ENCODE data around the gene CLDN5. TPM values are rescaled to one million over a fixed set of nuclear protein-coding genes. Genes with fewer than 3 reads are reported as not detected.

The CLDN5 gene
- total and polyA plus RNA-seq, 2 of the 8 experiments (the other 6 are each of a cell fraction or from before 2014, with no cell fraction given): 1.2 to 1.6 TPM

DNA sequence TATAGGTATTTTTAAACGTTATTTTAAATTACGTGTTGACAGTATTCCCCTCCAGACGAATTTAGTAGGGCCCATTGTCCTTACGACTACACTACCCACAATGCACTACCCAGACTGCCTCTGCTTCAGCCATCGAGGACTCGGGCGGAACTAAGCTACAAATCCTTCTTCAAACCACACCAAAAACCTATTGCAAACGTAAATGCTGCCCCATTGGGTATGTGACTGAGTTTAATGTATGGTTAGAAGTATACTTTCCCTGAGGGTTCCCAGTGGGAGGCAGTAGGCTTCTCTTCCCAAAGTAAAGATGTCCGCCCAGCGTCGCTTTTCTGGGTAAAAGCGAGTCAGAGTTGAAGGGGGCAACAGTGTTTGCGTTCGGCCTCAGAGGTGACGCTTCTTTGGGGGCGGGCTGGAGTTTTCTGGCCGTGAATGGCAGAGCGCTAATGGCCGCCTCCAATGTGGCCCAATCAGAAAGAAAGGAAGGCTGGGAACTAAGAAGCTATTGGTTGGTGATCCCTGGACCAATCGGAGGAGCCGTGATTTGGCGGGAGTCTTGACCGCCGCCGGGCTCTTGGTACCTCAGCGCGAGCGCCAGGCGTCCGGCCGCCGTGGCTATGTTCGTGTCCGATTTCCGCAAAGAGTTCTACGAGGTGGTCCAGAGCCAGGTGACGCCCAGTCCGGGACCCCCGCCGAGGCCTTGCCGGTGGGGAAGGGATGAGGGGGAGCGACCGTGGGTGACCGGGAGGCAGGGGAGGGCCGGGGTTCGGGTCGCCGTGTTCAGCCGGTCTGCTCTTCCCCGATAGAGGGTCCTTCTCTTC lies 44.6 kb downstream of the CLDN5 start, which contains the start of gene CDC45 (continued):
- TF ChIP-seq, protein P1, sequence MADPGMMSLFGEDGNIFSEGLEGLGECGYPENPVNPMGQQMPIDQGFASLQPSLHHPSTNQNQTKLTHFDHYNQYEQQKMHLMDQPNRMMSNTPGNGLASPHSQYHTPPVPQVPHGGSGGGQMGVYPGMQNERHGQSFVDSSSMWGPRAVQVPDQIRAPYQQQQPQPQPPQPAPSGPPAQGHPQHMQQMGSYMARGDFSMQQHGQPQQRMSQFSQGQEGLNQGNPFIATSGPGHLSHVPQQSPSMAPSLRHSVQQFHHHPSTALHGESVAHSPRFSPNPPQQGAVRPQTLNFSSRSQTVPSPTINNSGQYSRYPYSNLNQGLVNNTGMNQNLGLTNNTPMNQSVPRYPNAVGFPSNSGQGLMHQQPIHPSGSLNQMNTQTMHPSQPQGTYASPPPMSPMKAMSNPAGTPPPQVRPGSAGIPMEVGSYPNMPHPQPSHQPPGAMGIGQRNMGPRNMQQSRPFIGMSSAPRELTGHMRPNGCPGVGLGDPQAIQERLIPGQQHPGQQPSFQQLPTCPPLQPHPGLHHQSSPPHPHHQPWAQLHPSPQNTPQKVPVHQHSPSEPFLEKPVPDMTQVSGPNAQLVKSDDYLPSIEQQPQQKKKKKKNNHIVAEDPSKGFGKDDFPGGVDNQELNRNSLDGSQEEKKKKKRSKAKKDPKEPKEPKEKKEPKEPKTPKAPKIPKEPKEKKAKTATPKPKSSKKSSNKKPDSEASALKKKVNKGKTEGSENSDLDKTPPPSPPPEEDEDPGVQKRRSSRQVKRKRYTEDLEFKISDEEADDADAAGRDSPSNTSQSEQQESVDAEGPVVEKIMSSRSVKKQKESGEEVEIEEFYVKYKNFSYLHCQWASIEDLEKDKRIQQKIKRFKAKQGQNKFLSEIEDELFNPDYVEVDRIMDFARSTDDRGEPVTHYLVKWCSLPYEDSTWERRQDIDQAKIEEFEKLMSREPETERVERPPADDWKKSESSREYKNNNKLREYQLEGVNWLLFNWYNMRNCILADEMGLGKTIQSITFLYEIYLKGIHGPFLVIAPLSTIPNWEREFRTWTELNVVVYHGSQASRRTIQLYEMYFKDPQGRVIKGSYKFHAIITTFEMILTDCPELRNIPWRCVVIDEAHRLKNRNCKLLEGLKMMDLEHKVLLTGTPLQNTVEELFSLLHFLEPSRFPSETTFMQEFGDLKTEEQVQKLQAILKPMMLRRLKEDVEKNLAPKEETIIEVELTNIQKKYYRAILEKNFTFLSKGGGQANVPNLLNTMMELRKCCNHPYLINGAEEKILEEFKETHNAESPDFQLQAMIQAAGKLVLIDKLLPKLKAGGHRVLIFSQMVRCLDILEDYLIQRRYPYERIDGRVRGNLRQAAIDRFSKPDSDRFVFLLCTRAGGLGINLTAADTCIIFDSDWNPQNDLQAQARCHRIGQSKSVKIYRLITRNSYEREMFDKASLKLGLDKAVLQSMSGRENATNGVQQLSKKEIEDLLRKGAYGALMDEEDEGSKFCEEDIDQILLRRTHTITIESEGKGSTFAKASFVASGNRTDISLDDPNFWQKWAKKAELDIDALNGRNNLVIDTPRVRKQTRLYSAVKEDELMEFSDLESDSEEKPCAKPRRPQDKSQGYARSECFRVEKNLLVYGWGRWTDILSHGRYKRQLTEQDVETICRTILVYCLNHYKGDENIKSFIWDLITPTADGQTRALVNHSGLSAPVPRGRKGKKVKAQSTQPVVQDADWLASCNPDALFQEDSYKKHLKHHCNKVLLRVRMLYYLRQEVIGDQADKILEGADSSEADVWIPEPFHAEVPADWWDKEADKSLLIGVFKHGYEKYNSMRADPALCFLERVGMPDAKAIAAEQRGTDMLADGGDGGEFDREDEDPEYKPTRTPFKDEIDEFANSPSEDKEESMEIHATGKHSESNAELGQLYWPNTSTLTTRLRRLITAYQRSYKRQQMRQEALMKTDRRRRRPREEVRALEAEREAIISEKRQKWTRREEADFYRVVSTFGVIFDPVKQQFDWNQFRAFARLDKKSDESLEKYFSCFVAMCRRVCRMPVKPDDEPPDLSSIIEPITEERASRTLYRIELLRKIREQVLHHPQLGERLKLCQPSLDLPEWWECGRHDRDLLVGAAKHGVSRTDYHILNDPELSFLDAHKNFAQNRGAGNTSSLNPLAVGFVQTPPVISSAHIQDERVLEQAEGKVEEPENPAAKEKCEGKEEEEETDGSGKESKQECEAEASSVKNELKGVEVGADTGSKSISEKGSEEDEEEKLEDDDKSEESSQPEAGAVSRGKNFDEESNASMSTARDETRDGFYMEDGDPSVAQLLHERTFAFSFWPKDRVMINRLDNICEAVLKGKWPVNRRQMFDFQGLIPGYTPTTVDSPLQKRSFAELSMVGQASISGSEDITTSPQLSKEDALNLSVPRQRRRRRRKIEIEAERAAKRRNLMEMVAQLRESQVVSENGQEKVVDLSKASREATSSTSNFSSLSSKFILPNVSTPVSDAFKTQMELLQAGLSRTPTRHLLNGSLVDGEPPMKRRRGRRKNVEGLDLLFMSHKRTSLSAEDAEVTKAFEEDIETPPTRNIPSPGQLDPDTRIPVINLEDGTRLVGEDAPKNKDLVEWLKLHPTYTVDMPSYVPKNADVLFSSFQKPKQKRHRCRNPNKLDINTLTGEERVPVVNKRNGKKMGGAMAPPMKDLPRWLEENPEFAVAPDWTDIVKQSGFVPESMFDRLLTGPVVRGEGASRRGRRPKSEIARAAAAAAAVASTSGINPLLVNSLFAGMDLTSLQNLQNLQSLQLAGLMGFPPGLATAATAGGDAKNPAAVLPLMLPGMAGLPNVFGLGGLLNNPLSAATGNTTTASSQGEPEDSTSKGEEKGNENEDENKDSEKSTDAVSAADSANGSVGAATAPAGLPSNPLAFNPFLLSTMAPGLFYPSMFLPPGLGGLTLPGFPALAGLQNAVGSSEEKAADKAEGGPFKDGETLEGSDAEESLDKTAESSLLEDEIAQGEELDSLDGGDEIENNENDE (IDR thresholded peaks at IDR 0.05; ENCODE audit: insufficient replicate concordance, low read length): no peak
- TF ChIP-seq CHD2 (IDR thresholded peaks at IDR 0.05; ENCODE audit: low read length): peak; percentile 62; the same call in 1 of the 2 replicates
- peak; percentile 99 for TF ChIP-seq YY1 (IDR thresholded peaks at IDR 0.05; ENCODE audit: low read depth, low read length)
- TF ChIP-seq SUZ12 (IDR thresholded peaks at IDR 0.05; ENCODE audit: low read length): no peak
- TF ChIP-seq RAD21 (IDR thresholded peaks at IDR 0.05 in 1 of 2, conservative IDR thresholded peaks at IDR 0.05 in 1 of 2; ENCODE audit: low read depth in 2 of 2, low read length in 2 of 2): no peak
- TF ChIP-seq, protein P2, sequence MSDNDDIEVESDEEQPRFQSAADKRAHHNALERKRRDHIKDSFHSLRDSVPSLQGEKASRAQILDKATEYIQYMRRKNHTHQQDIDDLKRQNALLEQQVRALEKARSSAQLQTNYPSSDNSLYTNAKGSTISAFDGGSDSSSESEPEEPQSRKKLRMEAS (IDR thresholded peaks at IDR 0.05): peak; percentile 81
- TF ChIP-seq HDAC2 (IDR thresholded peaks at IDR 0.05; ENCODE audit: borderline replicate concordance in 1 of 2, low read depth in 2 of 2, low read length in 2 of 2): peak in 1 of 2 experiments; percentile 93; a peak in 1 of 4 replicates
- no peak for TF ChIP-seq CBX8 (IDR thresholded peaks at IDR 0.05; ENCODE audit: borderline replicate concordance, low read depth, low read length)
- TF ChIP-seq SIX5 (IDR thresholded peaks at IDR 0.05; ENCODE audit: low read depth, low read length): peak; percentile 76

Measured in H1 (cell line).